Measurements from ENCODE around the gene NAT16.

NAT16 gene

DNA sequence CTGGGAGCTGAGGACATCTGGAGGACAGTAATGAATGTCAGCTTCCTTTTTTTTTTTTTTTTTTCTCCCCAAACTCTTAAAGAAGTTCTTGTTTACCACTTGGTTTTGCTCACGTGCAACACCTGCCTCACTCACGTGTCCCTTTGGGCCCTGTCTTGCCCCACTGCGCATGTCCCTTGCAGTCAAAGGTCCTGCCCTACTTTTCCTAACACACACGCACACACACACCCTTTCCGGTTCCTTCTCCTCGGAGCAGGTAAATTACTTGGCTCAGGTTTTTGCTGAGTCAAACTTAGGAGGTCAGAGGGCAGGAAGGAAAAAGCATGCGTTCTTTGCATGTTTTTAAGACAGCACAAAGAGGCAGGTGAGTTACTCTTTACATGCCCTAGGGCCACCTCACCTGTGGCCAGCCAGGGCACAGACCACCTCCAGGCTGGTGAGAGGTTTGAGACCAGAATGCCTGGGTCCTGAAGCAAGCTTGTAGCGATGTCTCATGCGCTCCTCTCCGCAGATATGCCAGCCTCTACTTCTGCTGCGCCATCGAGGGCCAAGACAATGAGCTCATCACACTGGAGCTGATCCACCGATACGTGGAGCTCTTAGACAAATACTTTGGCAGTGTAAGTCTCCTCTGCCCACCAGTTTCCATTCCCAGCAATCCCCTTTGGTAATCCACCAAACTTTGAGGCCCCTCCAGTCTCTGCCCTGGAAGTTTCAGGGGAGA is 23.1 kb downstream of the NAT16 start:
- Histone ChIP-seq H3K27me3 (ENCODE audit: insufficient read depth, poor library complexity, severe bottlenecking) (no peaks in the 10 kb centered on the region), H3K4me1 (ENCODE audit: insufficient read depth, poor library complexity, severe bottlenecking) (peaks cover 26% of the 10 kb centered on the region), H3K4me3 (ENCODE audit: severe bottlenecking) (no peak overlapping the region), H3K36me3 (ENCODE audit: low read depth) (peaks cover 50% of the 10 kb centered on the region), H3K27ac (ENCODE audit: poor library complexity, severe bottlenecking) (peak overlapping the region; percentile 77), H3K9me3 (ENCODE audit: severe bottlenecking) (no peaks in the 10 kb centered on the region)
- TF ChIP-seq, protein P1, sequence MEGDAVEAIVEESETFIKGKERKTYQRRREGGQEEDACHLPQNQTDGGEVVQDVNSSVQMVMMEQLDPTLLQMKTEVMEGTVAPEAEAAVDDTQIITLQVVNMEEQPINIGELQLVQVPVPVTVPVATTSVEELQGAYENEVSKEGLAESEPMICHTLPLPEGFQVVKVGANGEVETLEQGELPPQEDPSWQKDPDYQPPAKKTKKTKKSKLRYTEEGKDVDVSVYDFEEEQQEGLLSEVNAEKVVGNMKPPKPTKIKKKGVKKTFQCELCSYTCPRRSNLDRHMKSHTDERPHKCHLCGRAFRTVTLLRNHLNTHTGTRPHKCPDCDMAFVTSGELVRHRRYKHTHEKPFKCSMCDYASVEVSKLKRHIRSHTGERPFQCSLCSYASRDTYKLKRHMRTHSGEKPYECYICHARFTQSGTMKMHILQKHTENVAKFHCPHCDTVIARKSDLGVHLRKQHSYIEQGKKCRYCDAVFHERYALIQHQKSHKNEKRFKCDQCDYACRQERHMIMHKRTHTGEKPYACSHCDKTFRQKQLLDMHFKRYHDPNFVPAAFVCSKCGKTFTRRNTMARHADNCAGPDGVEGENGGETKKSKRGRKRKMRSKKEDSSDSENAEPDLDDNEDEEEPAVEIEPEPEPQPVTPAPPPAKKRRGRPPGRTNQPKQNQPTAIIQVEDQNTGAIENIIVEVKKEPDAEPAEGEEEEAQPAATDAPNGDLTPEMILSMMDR (IDR thresholded peaks at IDR 0.05; ENCODE audit: poor library complexity, severe bottlenecking): no peak
- ATAC-seq (ENCODE audit: low read depth): peak; percentile 37; the same call in 2 of the 3 replicates
- no peak for DNase-seq (ENCODE audit: low spot score)

DNA sequence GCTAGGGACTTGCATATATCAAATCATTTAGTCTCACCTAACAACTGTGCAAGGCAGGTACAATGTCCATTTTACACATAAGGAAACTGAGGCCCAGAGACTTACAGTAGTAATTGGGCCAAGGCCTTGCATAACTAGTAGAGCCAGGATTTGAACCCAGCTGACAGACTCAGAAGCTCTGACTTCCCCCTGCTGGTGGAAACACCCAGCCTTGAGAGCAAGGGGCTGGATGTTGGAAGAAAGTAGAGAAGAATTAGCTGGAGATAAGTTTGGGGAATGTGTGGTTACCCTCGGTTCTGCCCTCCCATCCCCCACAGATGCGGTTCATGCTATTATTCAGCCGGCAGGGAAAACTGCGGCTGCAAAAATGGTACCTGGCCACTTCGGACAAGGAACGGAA is 23.8 kb downstream of the NAT16 start:
- TF ChIP-seq, protein P1 (IDR thresholded peaks at IDR 0.05; ENCODE audit: poor library complexity, severe bottlenecking): no peak
- H3K9me3 ChIP-seq (ENCODE audit: severe bottlenecking): no peaks in the 10 kb centered on the region
- H3K27ac ChIP-seq (ENCODE audit: poor library complexity, severe bottlenecking): peak overlapping the region; percentile 77
- DNase-seq (ENCODE audit: low spot score) (no peak), ATAC-seq (ENCODE audit: low read depth) (no peak)
- no peak overlapping the region for H3K4me3 ChIP-seq (ENCODE audit: severe bottlenecking)
- H3K27me3 ChIP-seq (ENCODE audit: insufficient read depth, poor library complexity, severe bottlenecking): no peaks in the 10 kb centered on the region
- H3K36me3 ChIP-seq (ENCODE audit: low read depth): peaks cover 43% of the 10 kb centered on the region
- H3K4me1 ChIP-seq (ENCODE audit: insufficient read depth, poor library complexity, severe bottlenecking): peaks cover 26% of the 10 kb centered on the region

DNA sequence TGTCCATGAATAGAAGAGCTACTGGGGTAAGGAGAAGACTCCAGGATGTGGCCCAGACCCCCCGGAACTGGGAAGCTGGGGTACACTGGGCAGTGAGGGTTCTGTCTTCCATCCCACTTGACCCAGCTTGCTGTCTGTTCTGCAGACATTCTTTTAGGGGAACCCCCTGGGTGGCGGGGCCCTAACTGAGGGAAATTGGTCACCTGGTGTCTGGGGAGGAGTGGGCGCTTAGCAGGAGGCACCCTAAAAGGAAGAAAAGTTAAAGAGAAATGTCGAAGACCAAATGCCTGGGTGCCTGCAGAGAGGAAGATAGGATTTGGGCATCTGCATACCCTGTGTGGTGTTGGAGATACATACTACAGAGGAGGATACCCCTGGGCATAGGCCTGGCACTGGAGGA is 24.8 kb downstream of the NAT16 start:
- Histone ChIP-seq H3K9me3 (ENCODE audit: severe bottlenecking) (no peaks in the 10 kb centered on the region), H3K4me1 (ENCODE audit: insufficient read depth, poor library complexity, severe bottlenecking) (peaks cover 26% of the 10 kb centered on the region), H3K36me3 (ENCODE audit: low read depth) (peaks cover 41% of the 10 kb centered on the region), H3K27ac (ENCODE audit: poor library complexity, severe bottlenecking) (peak overlapping the region; percentile 77), H3K27me3 (ENCODE audit: insufficient read depth, poor library complexity, severe bottlenecking) (no peaks in the 10 kb centered on the region), H3K4me3 (ENCODE audit: severe bottlenecking) (peak overlapping the region; percentile 57)
- ATAC-seq (ENCODE audit: low read depth) (no peak), DNase-seq (ENCODE audit: low spot score) (no peak)
- TF ChIP-seq, protein P1 (IDR thresholded peaks at IDR 0.05; ENCODE audit: poor library complexity, severe bottlenecking): no peak

DNA sequence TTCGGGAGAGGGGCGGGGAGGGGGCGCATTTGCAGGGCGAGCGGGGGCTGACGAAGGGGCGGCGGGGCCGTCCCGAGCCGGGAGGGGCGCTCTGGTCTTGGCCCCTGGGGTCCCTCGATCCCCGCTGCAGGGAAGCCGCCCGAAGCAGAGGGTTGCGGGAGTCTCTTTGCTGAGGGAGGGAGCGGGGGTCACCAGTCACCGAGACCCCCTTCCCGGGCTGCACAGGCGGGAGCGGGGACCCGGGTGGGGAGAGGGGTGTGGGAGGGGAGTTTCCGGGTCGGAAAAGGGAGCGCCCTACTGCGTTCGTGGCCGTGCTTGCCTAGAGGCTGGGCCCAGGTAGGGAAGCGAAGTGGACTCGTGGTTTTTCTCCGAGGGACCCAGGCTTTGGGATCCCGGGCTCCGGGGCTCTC is 25.4 kb downstream of the NAT16 start:
- ATAC-seq (ENCODE audit: low read depth): peak; percentile 33; the same call in 2 of the 3 replicates
- peaks cover 37% of the 10 kb centered on the region for H3K36me3 ChIP-seq (ENCODE audit: low read depth)
- peaks cover 23% of the 10 kb centered on the region for H3K4me1 ChIP-seq (ENCODE audit: insufficient read depth, poor library complexity, severe bottlenecking)
- DNase-seq (ENCODE audit: low spot score): no peak
- H3K27ac ChIP-seq (ENCODE audit: poor library complexity, severe bottlenecking): peak overlapping the region; percentile 77
- TF ChIP-seq, protein P1 (IDR thresholded peaks at IDR 0.05; ENCODE audit: poor library complexity, severe bottlenecking): no peak
- H3K4me3 ChIP-seq (ENCODE audit: severe bottlenecking): peak overlapping the region; percentile 57
- H3K27me3 ChIP-seq (ENCODE audit: insufficient read depth, poor library complexity, severe bottlenecking): no peaks in the 10 kb centered on the region
- H3K9me3 ChIP-seq (ENCODE audit: severe bottlenecking): no peaks in the 10 kb centered on the region
